ENCODE measurements around the gene RNF148.

DNA sequence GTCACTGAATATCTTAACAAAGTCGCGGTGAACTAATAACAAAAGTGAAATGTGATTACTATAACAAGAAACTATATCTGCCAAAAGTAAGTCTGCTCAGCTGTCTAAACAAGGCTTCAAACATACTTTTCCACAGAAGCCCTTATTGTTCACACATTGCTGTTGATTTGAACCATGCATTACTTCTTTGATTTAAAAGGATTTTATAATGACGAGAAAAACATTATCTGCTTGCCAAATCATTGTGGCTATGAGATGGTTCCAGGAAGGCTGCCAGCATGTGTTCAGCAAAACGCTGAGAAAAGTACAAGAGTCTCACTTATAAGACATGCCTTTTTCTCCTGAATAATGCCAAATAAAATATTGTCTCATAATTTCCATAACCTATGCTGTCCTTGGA, 28.2 kb downstream of the RNF148 start:
- no peak for TF ChIP-seq POLR2A (IDR thresholded peaks at IDR 0.05; ENCODE audit: low read depth, low read length)
- TF ChIP-seq POLR2AphosphoS5 (IDR thresholded peaks at IDR 0.05; ENCODE audit: low read depth, low read length): no peak
- no peak for TF ChIP-seq TAF1 (IDR thresholded peaks at IDR 0.05; ENCODE audit: low read depth, low read length)
